Esophagus muscularis mucosa (tissue), 4 donors: ENCODE results near the gene HVCN1. TPM values are rescaled to one million over a fixed set of nuclear protein-coding genes. Genes with fewer than 3 reads are reported as not detected.
A peak's percentile ranks its signal among the peaks of the same experiment; 100 is the strongest.

Source experiments
- DNase-seq: peaks from one replicate; pipeline ENCODE4 v3.0.0-alpha.2; 2017; ENCODE audit errors: extremely low spot score
- H3K27ac ChIP-seq, 4 donors: fragments of 200-600 bp; sonication (generic); replicated peaks in 1 of 4; 1 replicate in 3 of 4; 2 replicates in 1 of 4; pipeline ENCODE4 v1.5.1; 2016 to 2019; ENCODE audit warnings: mild to moderate bottlenecking in 1 of 4
- H3K27me3 ChIP-seq, 4 donors: fragments of 200-600 bp; sonication (generic); one replicate each; pipeline versions ENCODE4 v1.5.1 to v1.6.0; 2016 to 2019
- H3K36me3 ChIP-seq, 4 donors: fragments of 200-600 bp; sonication (generic); one replicate each; pipeline ENCODE4 v1.5.1; 2016 to 2019
- H3K4me1 ChIP-seq, 4 donors: fragments of 200-600 bp; sonication (generic); one replicate each; pipeline ENCODE4 v1.5.1; 2016 to 2019
- H3K4me3 ChIP-seq, 4 donors: fragments of 200-600 bp; sonication (generic); 1 replicate in 2 of 4; 2 replicates in 2 of 4; pipeline ENCODE4 v1.5.1; 2016 to 2019; ENCODE audit warnings: mild to moderate bottlenecking in 4 of 4, moderate library complexity in 1 of 4
- H3K9me3 ChIP-seq, 4 donors: fragments of 200-600 bp; sonication (generic); 1 replicate in 3 of 4; 2 replicates in 1 of 4; pipeline ENCODE4 v1.5.1; 2016 to 2019
- EP300 ChIP-seq: sonication (generic); formaldehyde crosslinking; IDR thresholded peaks from one replicate; pipeline ENCODE4 v1.6.1; 2017; ENCODE audit warnings: antibody characterized with exemption
- POLR2A ChIP-seq: fragments of 450-650 bp; IDR thresholded peaks from one replicate; pipeline ENCODE4 v1.6.1; 2017; ENCODE audit warnings: antibody characterized with exemption, moderate library complexity, mild to moderate bottlenecking, low read depth
- POLR2AphosphoS5 ChIP-seq, 2 donors: sonication (generic); formaldehyde crosslinking; IDR thresholded peaks; one replicate each; pipeline ENCODE4 v1.6.1; 2017; ENCODE audit warnings: antibody characterized with exemption in 2 of 2
- WGBS: methylation state at CpG from one replicate; pipeline ENCODE4 v1.1.5; 2018; 5-methylcytosine and 5-hydroxymethylcytosine counted together
- intact Hi-C: fragments of 100-400 bp; cut with DNase I; formaldehyde crosslinking; loops from one replicate; pipeline ENCODE4 v1.15.1; 2023
- total RNA-seq, 4 donors: library from RNA; depleted of rRNA; stranded (reverse); fragments of >200 nt; gene quantifications; one replicate each; pipeline versions ENCODE4 v1.1.0 to v1.2.1, GENCODE V29; 2016
- TF ChIP-seq, protein P1 (sequence below), 3 experiments: fragments of 200-600 bp in 2 of 3; fragments of 450-650 bp in 1 of 3; sonication (generic) in 2 of 3; IDR thresholded peaks; one replicate each; pipeline ENCODE4 v1.5.1; 2017 to 2019; ENCODE audit warnings: antibody characterized with exemption in 3 of 3, mild to moderate bottlenecking in 2 of 3, moderate library complexity in 1 of 3

Gene HVCN1
- total RNA-seq, 4 donors from 2014 or later = 5.4 to 8.9 (median 7.1) TPM

DNA sequence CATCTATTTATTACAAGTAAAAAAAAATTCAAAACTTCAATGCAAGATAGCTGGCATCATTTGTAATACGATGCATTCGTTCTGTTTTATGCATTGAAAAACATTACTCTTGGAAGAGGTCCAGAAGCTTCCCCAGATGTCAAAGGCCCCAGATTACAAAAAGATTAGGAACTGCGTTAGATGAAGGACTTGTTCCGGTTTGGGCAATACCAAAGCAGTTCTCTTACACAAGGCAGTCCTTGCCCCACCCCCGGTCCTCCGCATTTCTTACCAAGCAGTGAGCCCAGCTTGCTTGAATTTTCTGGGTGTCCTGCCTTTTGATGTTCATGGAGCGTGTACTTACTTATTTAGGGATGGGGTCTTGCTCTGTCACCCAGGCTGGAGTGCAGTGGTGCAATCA is 4.8 kb upstream of the HVCN1 start:
- 75% methylated on average over 7 of the region's 7 CpGs for WGBS
- intact Hi-C loops = loop anchor here (10.0 kb wide), 1 partner anchor 239 kb away; the partner anchor contains the start of gene ARPC3
- Histone ChIP-seq H3K27me3 (no peaks in the 10 kb centered on the region), H3K36me3 (no peaks in the 10 kb centered on the region), H3K4me1 (peaks cover 19 to 26% (median 24%) of the 10 kb centered on the region in 4 donors), H3K9me3 (no peaks in the 10 kb centered on the region), H3K27ac (peak overlapping the region in 1 of 4 donors; percentile 8), H3K4me3 (no peak overlapping the region)
- DNase-seq = no peak
- TF ChIP-seq POLR2A (no peak), POLR2AphosphoS5 (IDR thresholded peaks at IDR 0.05) (no peak), EP300 (no peak)
- TF ChIP-seq, protein P1, sequence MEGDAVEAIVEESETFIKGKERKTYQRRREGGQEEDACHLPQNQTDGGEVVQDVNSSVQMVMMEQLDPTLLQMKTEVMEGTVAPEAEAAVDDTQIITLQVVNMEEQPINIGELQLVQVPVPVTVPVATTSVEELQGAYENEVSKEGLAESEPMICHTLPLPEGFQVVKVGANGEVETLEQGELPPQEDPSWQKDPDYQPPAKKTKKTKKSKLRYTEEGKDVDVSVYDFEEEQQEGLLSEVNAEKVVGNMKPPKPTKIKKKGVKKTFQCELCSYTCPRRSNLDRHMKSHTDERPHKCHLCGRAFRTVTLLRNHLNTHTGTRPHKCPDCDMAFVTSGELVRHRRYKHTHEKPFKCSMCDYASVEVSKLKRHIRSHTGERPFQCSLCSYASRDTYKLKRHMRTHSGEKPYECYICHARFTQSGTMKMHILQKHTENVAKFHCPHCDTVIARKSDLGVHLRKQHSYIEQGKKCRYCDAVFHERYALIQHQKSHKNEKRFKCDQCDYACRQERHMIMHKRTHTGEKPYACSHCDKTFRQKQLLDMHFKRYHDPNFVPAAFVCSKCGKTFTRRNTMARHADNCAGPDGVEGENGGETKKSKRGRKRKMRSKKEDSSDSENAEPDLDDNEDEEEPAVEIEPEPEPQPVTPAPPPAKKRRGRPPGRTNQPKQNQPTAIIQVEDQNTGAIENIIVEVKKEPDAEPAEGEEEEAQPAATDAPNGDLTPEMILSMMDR (IDR thresholded peaks at IDR 0.05) = no peak

DNA sequence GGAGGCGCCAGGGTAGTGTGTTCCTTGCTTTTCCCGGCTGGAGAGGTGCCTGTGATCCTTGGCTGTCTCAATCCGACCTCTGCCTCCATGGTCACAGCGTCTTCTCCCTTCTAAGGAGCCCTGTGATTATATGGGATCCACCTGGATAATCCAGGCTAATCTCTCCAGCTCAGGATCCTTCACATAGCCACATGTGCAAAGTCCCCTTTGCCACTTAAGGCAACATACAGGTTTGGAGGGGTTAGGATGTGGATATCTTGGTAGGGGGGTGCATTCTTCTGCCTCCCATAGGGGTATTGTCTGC is 1.2 kb upstream of the HVCN1 start:
- Histone ChIP-seq H3K36me3 (no peaks in the 10 kb centered on the region), H3K27me3 (no peaks in the 10 kb centered on the region), H3K4me1 (peaks cover 18 to 29% (median 27%) of the 10 kb centered on the region in 4 donors), H3K4me3 (no peak overlapping the region), H3K27ac (peak overlapping the region; percentile 60 to 79 (median 70)), H3K9me3 (no peaks in the 10 kb centered on the region)
- WGBS = 92% methylated on average over 2 of the region's 4 CpGs
- intact Hi-C loops = loop anchor here (10.0 kb wide), 1 partner anchor 235 kb away; the partner anchor contains the start of gene ARPC3
- no peak for DNase-seq
- no peak for TF ChIP-seq EP300
- TF ChIP-seq POLR2A = no peak
- TF ChIP-seq, protein P1 (IDR thresholded peaks at IDR 0.05) = no peak
- no peak for TF ChIP-seq POLR2AphosphoS5 (IDR thresholded peaks at IDR 0.05)

DNA sequence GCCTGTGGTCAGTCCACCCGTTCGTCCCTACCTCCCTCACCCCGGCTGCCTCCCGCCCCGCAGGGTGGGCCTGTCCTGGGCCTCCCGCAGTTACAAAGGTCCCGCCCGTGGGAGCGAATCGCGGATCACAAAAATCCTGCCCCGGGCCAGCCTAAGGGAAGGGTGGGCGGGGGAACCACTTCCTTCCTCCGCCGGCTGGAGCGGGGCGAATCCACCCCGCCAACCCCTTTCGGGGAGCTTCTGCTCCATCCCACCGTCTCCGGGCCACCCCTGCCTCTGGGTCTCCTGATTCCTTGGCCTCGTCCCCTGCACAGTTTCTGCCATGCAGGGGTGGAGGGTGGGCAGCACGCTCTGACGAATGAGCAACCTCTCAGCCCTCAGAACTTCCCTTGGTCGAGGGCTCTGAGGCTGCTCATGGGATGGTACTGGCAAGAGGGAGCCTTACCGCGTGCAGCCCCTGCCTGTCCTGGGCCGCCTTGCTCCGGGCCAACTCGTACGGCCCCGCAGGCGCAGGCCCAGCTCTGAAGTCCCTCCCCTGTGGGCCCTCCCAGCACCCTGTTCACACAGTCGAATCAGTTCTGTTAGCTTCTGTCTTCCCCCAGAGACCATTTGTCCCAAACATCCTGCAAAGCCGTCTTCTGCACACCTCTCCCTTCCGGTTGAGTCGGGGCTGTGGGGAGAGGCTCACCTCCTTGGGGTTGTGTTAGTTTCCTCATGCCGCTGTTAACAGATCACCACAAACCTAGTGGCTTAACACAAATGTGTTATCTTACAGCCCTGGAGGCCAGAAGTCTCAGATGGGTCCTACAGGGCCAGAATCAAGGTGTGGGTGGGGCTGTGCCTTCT is 589 bp upstream of the HVCN1 start:
- Histone ChIP-seq H3K4me1 (peaks cover 14 to 29% (median 27%) of the 10 kb centered on the region in 4 donors), H3K36me3 (no peaks in the 10 kb centered on the region), H3K27me3 (no peaks in the 10 kb centered on the region), H3K9me3 (no peaks in the 10 kb centered on the region), H3K4me3 (peak overlapping the region; percentile 60 to 70 (median 68)), H3K27ac (peak overlapping the region; percentile 60 to 79 (median 70))
- WGBS = 13% methylated on average over 14 of the region's 38 CpGs
- intact Hi-C loops = loop anchor here (10.0 kb wide), 1 partner anchor 235 kb away; the partner anchor contains the start of gene ARPC3
- DNase-seq = no peak
- TF ChIP-seq POLR2AphosphoS5 (IDR thresholded peaks at IDR 0.05) = peak in 1 of 2 donors; percentile 11
- no peak for TF ChIP-seq POLR2A

DNA sequence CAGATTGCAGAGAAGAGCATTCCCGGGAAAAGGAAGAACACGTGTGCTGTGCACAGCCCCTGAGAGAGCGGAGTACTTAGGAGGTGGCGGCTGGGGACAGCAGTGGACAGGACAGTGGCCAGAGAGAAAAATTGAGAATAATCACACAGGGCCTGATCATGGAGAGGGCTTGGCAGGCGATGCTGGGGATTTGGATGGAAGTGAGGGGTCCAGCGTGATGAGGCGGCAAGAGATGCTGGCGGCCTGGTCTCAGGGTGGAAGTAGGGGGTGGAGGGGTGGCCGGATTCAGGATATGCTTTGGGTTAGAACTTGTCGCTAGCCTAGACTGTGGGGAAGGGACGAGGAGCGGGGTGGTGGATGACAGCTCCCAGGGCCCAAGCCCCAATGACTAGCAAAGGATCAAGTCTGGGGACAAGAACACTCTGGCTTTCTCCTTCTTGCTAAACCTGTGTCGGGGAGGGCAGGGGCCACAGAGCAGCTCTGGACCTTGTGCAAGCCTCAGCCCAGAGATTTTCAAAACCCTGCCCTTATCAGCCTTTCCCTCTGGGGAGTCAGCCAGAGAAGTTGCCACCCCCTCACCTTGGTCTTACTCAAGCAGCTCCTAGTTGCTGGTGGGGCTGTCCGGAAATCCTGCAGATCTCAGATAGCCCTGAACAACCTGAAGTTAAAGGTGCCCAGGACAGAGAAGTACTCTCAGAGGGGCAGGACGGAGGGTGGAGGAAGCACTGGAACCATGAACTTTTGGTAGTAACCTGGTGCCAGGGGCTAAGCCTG is 1.3 kb downstream of the HVCN1 start:
- 97% methylated on average over 15 of the region's 15 CpGs for WGBS
- intact Hi-C loops = no loop called here
- Histone ChIP-seq H3K27ac (no peak overlapping the region), H3K4me1 (peaks cover 14 to 28% (median 26%) of the 10 kb centered on the region in 4 donors), H3K4me3 (peak overlapping the region in 3 of 4 donors; percentile 60 to 69 (median 68)), H3K27me3 (no peaks in the 10 kb centered on the region), H3K36me3 (no peaks in the 10 kb centered on the region), H3K9me3 (no peaks in the 10 kb centered on the region)
- TF ChIP-seq POLR2AphosphoS5 (IDR thresholded peaks at IDR 0.05) = no peak
- no peak for TF ChIP-seq EP300
- TF ChIP-seq, protein P1 (IDR thresholded peaks at IDR 0.05) = no peak
- no peak for TF ChIP-seq POLR2A
- DNase-seq = no peak
